Lung (tissue), 13 donors: ENCODE results near the gene CLK1. TPM values are rescaled to one million over a fixed set of nuclear protein-coding genes. Genes with fewer than 3 reads are reported as not detected.

ENCODE experiments used
- ATAC-seq: fragments of 200-7000 bp; cut with Tn5 transposase; one replicate; pipeline ENCODE4 v1.9.1; 2020; ENCODE audit warnings: moderate number of reproducible peaks; ENCODE audit not compliant: insufficient read depth, low FRiP score
- DNase-seq, 3 donors: peaks; one replicate each; pipeline ENCODE4 v3.0.0-alpha.2; 2013 to 2017
- H3K27ac ChIP-seq, 2 donors: one replicate each; pipeline ENCODE4 v1.5.1; 2013; ENCODE audit warnings: mild to moderate bottlenecking in 2 of 2, moderate library complexity in 2 of 2, control low read depth in 1 of 2, inconsistent platforms in 1 of 2, low read depth in 1 of 2, low read length in 1 of 2
- H3K27me3 ChIP-seq, 3 donors: one replicate each; pipeline ENCODE4 v1.5.1; 2013; ENCODE audit warnings: low read length in 2 of 3; ENCODE audit not compliant: control insufficient read depth in 3 of 3, insufficient read depth in 3 of 3
- H3K36me3 ChIP-seq, 4 donors: one replicate each; pipeline ENCODE4 v1.5.1; 2013; ENCODE audit warnings: low read length in 4 of 4, mild to moderate bottlenecking in 1 of 4, moderate library complexity in 1 of 4; ENCODE audit not compliant: control insufficient read depth in 4 of 4, insufficient read depth in 4 of 4
- H3K4me1 ChIP-seq, 5 donors: one replicate each; pipeline ENCODE4 v1.5.1; 2013; ENCODE audit warnings: low read length in 5 of 5, mild to moderate bottlenecking in 2 of 5, moderate library complexity in 1 of 5; ENCODE audit not compliant: control insufficient read depth in 5 of 5, insufficient read depth in 5 of 5
- H3K4me3 ChIP-seq: one replicate; pipeline ENCODE4 v1.5.1; 2013; ENCODE audit warnings: mild to moderate bottlenecking, control low read depth, moderate library complexity
- H3K9ac ChIP-seq, 2 donors: one replicate each; pipeline ENCODE4 v1.5.1; 2013; ENCODE audit warnings: low read length in 2 of 2, control low read depth in 1 of 2; ENCODE audit not compliant: insufficient read depth in 1 of 2
- H3K9me3 ChIP-seq, 4 donors: one replicate each; pipeline ENCODE4 v1.5.1; 2013; ENCODE audit warnings: low read length in 3 of 4, mild to moderate bottlenecking in 1 of 4, moderate library complexity in 1 of 4; ENCODE audit not compliant: control insufficient read depth in 4 of 4, insufficient read depth in 3 of 4
- WGBS, 2 donors: extraction: QIAGEN DNeasy Blood & Tissue Kit; methylation state at CpG; one replicate each; pipeline ENCODE4 v1.1.7; 2013; 5-methylcytosine and 5-hydroxymethylcytosine counted together
- polyA plus RNA-seq, 2 donors: library from polyadenylated mRNA; stranded (reverse); fragments of 200-250 nt; gene quantifications; one replicate each; pipeline ENCODE4 v1.2.1, GENCODE V29; 2013
- small RNA-seq: library from RNA; depleted of rRNA; stranded (forward); fragments of <200 nt; gene quantifications from one replicate; pipeline ENCODE3, GENCODE V24; 2014; ENCODE audit warnings: low replicate concordance
- total RNA-seq, 2 donors: library from RNA; depleted of rRNA in 1 of 2; stranded (reverse); fragments of >200 nt in 1 of 2; gene quantifications; one replicate each; pipeline ENCODE4 v1.2.1, GENCODE V29; 2014 to 2021
- TF ChIP-seq, protein P1 (sequence below): IDR thresholded peaks from 2 replicates; pipeline ENCODE4 v1.5.1; 2012; ENCODE audit warnings: mild to moderate bottlenecking; ENCODE audit errors: control extremely low read depth, extremely low read depth
- donor health status: control.
- donor health status: control.
- donor health status: Bipolar disorder and iron deficiency.
- donor health status: healthy.
- donor health status: DM: yes; HTN: yes; CAD: no.

Gene CLK1
- total and polyA plus RNA-seq, 4 donors, result 69.1 to 528 (median 300) TPM

DNA sequence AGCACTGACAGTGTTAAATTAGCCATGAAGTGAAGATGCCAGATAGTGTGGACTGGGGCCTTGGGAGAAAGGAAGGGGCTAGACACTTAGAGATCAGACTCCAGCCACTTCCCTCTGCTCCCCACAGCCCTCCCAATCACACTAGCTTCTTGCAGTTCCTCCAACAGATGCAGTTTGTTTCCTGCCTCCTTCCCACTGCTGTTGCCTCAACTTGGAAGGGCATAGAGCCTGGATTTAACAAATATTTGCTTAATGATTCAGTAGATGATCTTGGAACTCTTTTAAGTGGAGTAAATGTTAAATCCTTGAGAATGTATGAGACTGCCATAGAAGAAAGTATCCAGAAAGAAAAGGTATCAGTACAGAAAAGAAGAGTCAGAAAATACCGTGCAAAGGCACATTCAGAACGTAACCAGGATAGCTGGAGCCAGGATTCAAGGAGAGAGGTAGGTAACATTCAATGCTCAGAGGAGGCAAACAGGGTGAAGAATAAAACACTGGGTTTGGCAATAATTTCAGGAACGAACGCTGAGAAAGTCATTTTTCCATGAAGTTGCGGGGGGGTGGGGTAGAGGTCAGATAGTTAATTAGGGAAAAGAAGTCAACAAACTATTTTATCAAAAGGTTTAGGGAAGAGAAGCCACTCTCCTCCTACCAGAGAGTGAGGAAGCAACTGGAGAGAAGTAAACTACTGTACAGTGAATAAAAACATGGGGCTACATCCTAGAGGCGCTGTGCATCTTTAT, 54.0 kb downstream of the CLK1 start:
- Histone ChIP-seq H3K9ac (peak overlapping the region in 1 of 2 donors; percentile 90), H3K27me3 (no peaks in the 10 kb centered on the region), H3K9me3 (no peaks in the 10 kb centered on the region), H3K4me3 (peak overlapping the region; percentile 24), H3K36me3 (peaks cover 3 to 15% (median 10%) of the 10 kb centered on the region in 4 donors), H3K4me1 (peaks cover 0 to 31% (median 13%) of the 10 kb centered on the region in 5 donors), H3K27ac (peak overlapping the region; percentile 91 to 92)
- WGBS, 2 donors, result 36 to 42% methylated on average over 6 of the region's 6 CpGs
- TF ChIP-seq, protein P1, sequence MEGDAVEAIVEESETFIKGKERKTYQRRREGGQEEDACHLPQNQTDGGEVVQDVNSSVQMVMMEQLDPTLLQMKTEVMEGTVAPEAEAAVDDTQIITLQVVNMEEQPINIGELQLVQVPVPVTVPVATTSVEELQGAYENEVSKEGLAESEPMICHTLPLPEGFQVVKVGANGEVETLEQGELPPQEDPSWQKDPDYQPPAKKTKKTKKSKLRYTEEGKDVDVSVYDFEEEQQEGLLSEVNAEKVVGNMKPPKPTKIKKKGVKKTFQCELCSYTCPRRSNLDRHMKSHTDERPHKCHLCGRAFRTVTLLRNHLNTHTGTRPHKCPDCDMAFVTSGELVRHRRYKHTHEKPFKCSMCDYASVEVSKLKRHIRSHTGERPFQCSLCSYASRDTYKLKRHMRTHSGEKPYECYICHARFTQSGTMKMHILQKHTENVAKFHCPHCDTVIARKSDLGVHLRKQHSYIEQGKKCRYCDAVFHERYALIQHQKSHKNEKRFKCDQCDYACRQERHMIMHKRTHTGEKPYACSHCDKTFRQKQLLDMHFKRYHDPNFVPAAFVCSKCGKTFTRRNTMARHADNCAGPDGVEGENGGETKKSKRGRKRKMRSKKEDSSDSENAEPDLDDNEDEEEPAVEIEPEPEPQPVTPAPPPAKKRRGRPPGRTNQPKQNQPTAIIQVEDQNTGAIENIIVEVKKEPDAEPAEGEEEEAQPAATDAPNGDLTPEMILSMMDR, result no peak
- ATAC-seq (no peak), DNase-seq (peak; percentile 65 to 94 (median 90))

DNA sequence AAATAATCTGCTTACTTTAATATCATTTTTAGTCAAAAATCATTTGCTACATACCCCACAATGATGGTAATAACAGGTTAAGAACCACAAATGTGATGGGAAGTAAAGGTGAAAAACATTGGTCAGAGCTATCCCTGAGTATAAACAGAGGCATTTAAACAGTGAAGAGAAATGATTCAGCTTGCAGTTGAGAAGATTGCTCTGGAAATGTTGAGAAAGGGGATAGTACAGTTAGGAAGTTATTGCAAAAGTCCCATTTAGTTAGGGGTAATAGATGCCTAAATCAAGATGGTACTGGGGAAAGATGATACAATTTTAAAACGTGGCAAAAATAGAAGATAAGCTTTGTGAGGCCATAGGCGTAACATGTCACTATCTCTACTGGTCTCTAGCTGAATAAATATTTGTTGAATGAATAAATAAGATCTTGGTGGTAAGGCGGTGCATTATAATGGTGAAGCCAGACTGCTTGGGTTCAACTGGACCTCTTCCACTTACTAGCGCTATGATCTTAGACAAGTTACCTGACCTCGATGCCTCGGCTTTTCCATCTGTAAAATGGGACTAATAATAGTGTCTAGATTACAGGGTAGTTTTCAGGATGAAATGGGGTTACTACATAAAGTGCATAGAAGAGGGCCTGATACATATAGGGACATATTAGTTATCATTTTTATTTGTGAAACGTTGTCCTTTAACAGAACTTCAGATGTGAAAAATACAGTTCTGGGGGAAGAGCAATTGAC, 54.8 kb downstream of the CLK1 start:
- Histone ChIP-seq H3K4me3 (no peak overlapping the region), H3K9me3 (no peaks in the 10 kb centered on the region), H3K9ac (peak overlapping the region in 1 of 2 donors; percentile 90), H3K4me1 (peaks cover 0 to 31% (median 9%) of the 10 kb centered on the region in 5 donors), H3K27me3 (no peaks in the 10 kb centered on the region), H3K27ac (peak overlapping the region in 1 of 2 donors; percentile 80), H3K36me3 (peaks cover 3 to 12% (median 6%) of the 10 kb centered on the region in 4 donors)
- ATAC-seq (no peak), DNase-seq (no peak)
- TF ChIP-seq, protein P1, result no peak
- WGBS, 2 donors, result 80 to 86% methylated on average over 7 of the region's 7 CpGs

Small RNA genes within 50 kb of the gene (small RNA-seq; reads per million reads assigned to genes)
- not detected for gene RF00019
- not detected for gene RNA5SP115
- gene RNU6-312P, result not detected
- gene RNU6-31P, result not detected
- not detected for gene RNU6-762P

Other genes with a start within 250 kb of the CLK1 start
- gene BZW1, start 52.7 kb downstream of the CLK1 start, total RNA-seq, result 100 to 1,000 TPM; 215 to 226 TPM
- gene BZW1, start 52.7 kb downstream of the CLK1 start, polyA plus RNA-seq, result 100 to 1,000 TPM in 1 of 2 donors, 10 to 100 TPM in 1; 37.4 to 126 TPM
- gene PPIL3, start 24.4 kb upstream of the CLK1 start, total RNA-seq, result 10 to 100 TPM; 19.0 to 81.1 TPM
- gene PPIL3, start 24.4 kb upstream of the CLK1 start, polyA plus RNA-seq, result 10 to 100 TPM in 1 of 2 donors, 1 to 10 TPM in 1; 8.6 to 33.0 TPM
- gene NIF3L1, start 24.7 kb upstream of the CLK1 start, total RNA-seq, result 10 to 100 TPM; 22.6 to 23.5 TPM
- 10 to 100 TPM; 15.8 to 23.4 TPM for gene NIF3L1, start 24.7 kb upstream of the CLK1 start, polyA plus RNA-seq
- gene ORC2, start 99.0 kb upstream of the CLK1 start, total RNA-seq, result 10 to 100 TPM; 21.1 to 34.8 TPM
- gene ORC2, start 99.0 kb upstream of the CLK1 start, polyA plus RNA-seq, result 10 to 100 TPM in 1 of 2 donors, 1 to 10 TPM in 1; 6.0 to 11.6 TPM
- gene HYCC2, start 207.0 kb upstream of the CLK1 start, total RNA-seq, result 10 to 100 TPM; 25.2 to 36.4 TPM
- gene HYCC2, start 207.0 kb upstream of the CLK1 start, polyA plus RNA-seq, result 1 to 10 TPM; 5.7 to 6.7 TPM
- gene NDUFB3, start 207.3 kb upstream of the CLK1 start, total RNA-seq, result 10 to 100 TPM; 46.2 to 71.5 TPM
- gene NDUFB3, start 207.3 kb upstream of the CLK1 start, polyA plus RNA-seq, result 10 to 100 TPM; 86.7 to 87.5 TPM